Activated CD4-positive, alpha-beta memory T cell treated with anti-CD3 and anti-CD28 coated beads, Interleukin-2, amount 10 ng/mL, durations not matched to agents 7 days and 5 days (primary cell): ENCODE data around the gene KCNMB4. TPM values are rescaled to one million over a fixed set of nuclear protein-coding genes. Genes with fewer than 3 reads are reported as not detected.

Experiments used
- CTCF ChIA-PET: fragments of 350-600 bp; sonication (Branson Sonifier 250); formaldehyde crosslinking; loops from one replicate; lab custom pipeline; 2021; ENCODE audit warnings: antibody characterized with exemption, inconsistent platforms; lab: Charles Lee
- POLR2A ChIA-PET: fragments of 350-600 bp; sonication (Branson Sonifier 250); formaldehyde crosslinking; loops from one replicate; lab custom pipeline; 2021; ENCODE audit warnings: antibody characterized with exemption; lab: Charles Lee
- DNase-seq: peaks from one replicate; pipeline ENCODE4 v3.0.0-alpha.2; 2020
- H3K27ac Mint-ChIP-seq: one replicate; pipeline ENCODE4 v1.8.0; 2021; ENCODE audit warnings: mild to moderate bottlenecking, mixed read lengths
- H3K27me3 Mint-ChIP-seq: one replicate; pipeline ENCODE4 v1.8.0; 2021; ENCODE audit warnings: mixed read lengths
- H3K36me3 Mint-ChIP-seq: one replicate; pipeline ENCODE4 v1.8.0; 2021; ENCODE audit warnings: low read depth, mixed read lengths
- H3K4me1 Mint-ChIP-seq: one replicate; pipeline ENCODE4 v1.8.0; 2021; ENCODE audit warnings: mixed read lengths
- H3K4me3 Mint-ChIP-seq: one replicate; pipeline ENCODE4 v1.8.0; 2021; ENCODE audit warnings: mild to moderate bottlenecking, mixed read lengths
- H3K9me3 Mint-ChIP-seq: one replicate; pipeline ENCODE4 v1.8.0; 2021; ENCODE audit warnings: mixed read lengths
- total RNA-seq, 2 experiments: library from RNA; stranded (reverse); gene quantifications; one replicate each; pipeline ENCODE4 v1.2.3, GENCODE V29; 2021

The KCNMB4 gene
- total RNA-seq, 2 experiments from 2014 or later, result 0.23 to 0.33 TPM

GRCh38 chr12:70354787-70355186 is 11.3 kb upstream of the KCNMB4 start:
- no peak overlapping the region for H3K27ac Mint-ChIP-seq
- H3K27me3 Mint-ChIP-seq, result no peaks in the 10 kb centered on the region
- ChIA-PET POLR2A (no interaction called here), CTCF (no interaction called here)
- H3K4me1 Mint-ChIP-seq, result no peaks in the 10 kb centered on the region
- H3K9me3 Mint-ChIP-seq, result no peaks in the 10 kb centered on the region
- H3K36me3 Mint-ChIP-seq, result peaks cover 18% of the 10 kb centered on the region
- DNase-seq, result no peak
- no peak overlapping the region for H3K4me3 Mint-ChIP-seq

- Mint-ChIP-seq H3K27me3 (no peaks in the 10 kb centered on the region), H3K4me1 (no peaks in the 10 kb centered on the region), H3K36me3 (peaks cover 18% of the 10 kb centered on the region), H3K27ac (no peak overlapping the region), H3K4me3 (no peak overlapping the region), H3K9me3 (no peaks in the 10 kb centered on the region)
- CTCF ChIA-PET, result no interaction called here
- POLR2A ChIA-PET, result no interaction called here
- no peak for DNase-seq
These were observed 10.1 kb upstream of the KCNMB4 start for GRCh38 chr12:70355972-70356371.

- POLR2A ChIA-PET, result no interaction called here
- Mint-ChIP-seq H3K4me1 (peaks cover under 1% of the 10 kb centered on the region), H3K9me3 (no peaks in the 10 kb centered on the region), H3K27ac (no peak overlapping the region), H3K4me3 (no peak overlapping the region), H3K36me3 (peaks cover 6% of the 10 kb centered on the region), H3K27me3 (peaks cover 13% of the 10 kb centered on the region)
- no peak for DNase-seq
- CTCF ChIA-PET, result no interaction called here
These were observed 6.5 kb upstream of the KCNMB4 start for GRCh38 chr12:70359458-70360197.

GRCh38 chr12:70360218-70360617 is 5.9 kb upstream of the KCNMB4 start:
- H3K27me3 Mint-ChIP-seq, result peaks cover 19% of the 10 kb centered on the region
- ChIA-PET CTCF (no interaction called here), POLR2A (no interaction called here)
- no peaks in the 10 kb centered on the region for H3K9me3 Mint-ChIP-seq
- peaks cover 6% of the 10 kb centered on the region for H3K4me1 Mint-ChIP-seq
- H3K36me3 Mint-ChIP-seq, result peaks cover 2% of the 10 kb centered on the region
- no peak overlapping the region for H3K4me3 Mint-ChIP-seq
- no peak overlapping the region for H3K27ac Mint-ChIP-seq
- DNase-seq, result no peak

GRCh38 chr12:70364695-70365397 is 1.2 kb upstream of the KCNMB4 start:
- POLR2A ChIA-PET, result interaction anchor here (0.7 to 1.0 kb wide), 2 partner anchors 8 to 30 kb away, joined by 3 read pairs; no protein-coding TSS in a partner anchor

GRCh38 chr12:70365398-70365647 is 767 bp upstream of the KCNMB4 start:
- peak overlapping the region; percentile 70 for H3K4me3 Mint-ChIP-seq
- ChIA-PET POLR2A (interaction anchor here (0.6 to 1.0 kb wide), 3 partner anchors 8 to 123 kb away, joined by 3 read pairs; no protein-coding TSS in a partner anchor), CTCF (no interaction called here)
- H3K4me1 Mint-ChIP-seq, result peaks cover 21% of the 10 kb centered on the region
- H3K36me3 Mint-ChIP-seq, result no peaks in the 10 kb centered on the region
- H3K27ac Mint-ChIP-seq, result no peak overlapping the region
- peaks cover 37% of the 10 kb centered on the region for H3K27me3 Mint-ChIP-seq
- H3K9me3 Mint-ChIP-seq, result no peaks in the 10 kb centered on the region
- DNase-seq, result no peak

More at GRCh38 chr12:70364695-70365397, 1.2 kb upstream of the KCNMB4 start:
- DNase-seq, result no peak
- CTCF ChIA-PET, result no interaction called here
- H3K4me1 Mint-ChIP-seq, result peaks cover 21% of the 10 kb centered on the region
- peak overlapping the region; percentile 70 for H3K4me3 Mint-ChIP-seq
- no peaks in the 10 kb centered on the region for H3K9me3 Mint-ChIP-seq
- H3K27me3 Mint-ChIP-seq, result peaks cover 37% of the 10 kb centered on the region
- H3K27ac Mint-ChIP-seq, result no peak overlapping the region
- no peaks in the 10 kb centered on the region for H3K36me3 Mint-ChIP-seq

- POLR2A ChIA-PET, result interaction anchor here (2.0 kb wide), 1 partner anchor 123 kb away, joined by 7 read pairs; no protein-coding TSS in a partner anchor
- H3K27ac Mint-ChIP-seq, result no peak overlapping the region
- no peaks in the 10 kb centered on the region for H3K9me3 Mint-ChIP-seq
- H3K27me3 Mint-ChIP-seq, result peaks cover 37% of the 10 kb centered on the region
- H3K4me3 Mint-ChIP-seq, result peak overlapping the region; percentile 83
- CTCF ChIA-PET, result no interaction called here
- H3K36me3 Mint-ChIP-seq, result no peaks in the 10 kb centered on the region
- DNase-seq, result peak; percentile 67
- H3K4me1 Mint-ChIP-seq, result peaks cover 21% of the 10 kb centered on the region
These were observed 629 bp downstream of the KCNMB4 start for GRCh38 chr12:70366581-70367257.

GRCh38 chr12:70367258-70368141 is 1.4 kb downstream of the KCNMB4 start:
- no peak for DNase-seq
- no peaks in the 10 kb centered on the region for H3K36me3 Mint-ChIP-seq
- H3K4me3 Mint-ChIP-seq, result peak overlapping the region; percentile 83
- CTCF ChIA-PET, result no interaction called here
- POLR2A ChIA-PET, result interaction anchor here (2.0 kb wide), 1 partner anchor 123 kb away, joined by 7 read pairs; no protein-coding TSS in a partner anchor
- peaks cover 36% of the 10 kb centered on the region for H3K27me3 Mint-ChIP-seq
- H3K27ac Mint-ChIP-seq, result no peak overlapping the region
- no peaks in the 10 kb centered on the region for H3K9me3 Mint-ChIP-seq
- peaks cover 21% of the 10 kb centered on the region for H3K4me1 Mint-ChIP-seq

- Mint-ChIP-seq H3K36me3 (no peaks in the 10 kb centered on the region), H3K9me3 (no peaks in the 10 kb centered on the region), H3K4me3 (no peak overlapping the region), H3K4me1 (no peaks in the 10 kb centered on the region), H3K27ac (no peak overlapping the region), H3K27me3 (peaks cover 3% of the 10 kb centered on the region)
- CTCF ChIA-PET, result no interaction called here
- POLR2A ChIA-PET, result no interaction called here
- no peak for DNase-seq
These were observed 6.8 kb downstream of the KCNMB4 start for GRCh38 chr12:70372881-70373280.

- H3K36me3 Mint-ChIP-seq, result no peaks in the 10 kb centered on the region
- H3K4me3 Mint-ChIP-seq, result no peak overlapping the region
- DNase-seq, result no peak
- H3K27ac Mint-ChIP-seq, result no peak overlapping the region
- H3K9me3 Mint-ChIP-seq, result peaks cover 3% of the 10 kb centered on the region
- POLR2A ChIA-PET, result no interaction called here
- CTCF ChIA-PET, result interaction anchor here (0.6 kb wide), 1 partner anchor 872 kb away, joined by 3 read pairs; no protein-coding TSS in a partner anchor
- peaks cover 6% of the 10 kb centered on the region for H3K4me1 Mint-ChIP-seq
- H3K27me3 Mint-ChIP-seq, result no peaks in the 10 kb centered on the region
These were observed 13.8 kb downstream of the KCNMB4 start for GRCh38 chr12:70379846-70380245.

- Mint-ChIP-seq H3K4me3 (no peak overlapping the region), H3K4me1 (peaks cover 6% of the 10 kb centered on the region), H3K36me3 (no peaks in the 10 kb centered on the region), H3K27ac (no peak overlapping the region), H3K9me3 (peaks cover 3% of the 10 kb centered on the region), H3K27me3 (no peaks in the 10 kb centered on the region)
- DNase-seq, result no peak
- CTCF ChIA-PET, result no interaction called here
- POLR2A ChIA-PET, result no interaction called here
These were observed 17.4 kb downstream of the KCNMB4 start for GRCh38 chr12:70383484-70383883.

- ChIA-PET POLR2A (no interaction called here), CTCF (no interaction called here)
- Mint-ChIP-seq H3K4me3 (no peak overlapping the region), H3K36me3 (no peaks in the 10 kb centered on the region), H3K27me3 (no peaks in the 10 kb centered on the region), H3K9me3 (peaks cover 3% of the 10 kb centered on the region), H3K4me1 (peaks cover 6% of the 10 kb centered on the region), H3K27ac (no peak overlapping the region)
- no peak for DNase-seq
These were observed 17.8 kb downstream of the KCNMB4 start for GRCh38 chr12:70383886-70384285.
